GM19099 (cell line): ENCODE data around the gene REM2.

Experiments used
- POLR2A ChIP-seq: IDR thresholded peaks from 3 replicates; pipeline ENCODE4 v1.6.1; 2011; ENCODE audit warnings: low read depth; ENCODE audit not compliant: insufficient read length; ENCODE audit errors: extremely low read depth

The REM2 gene

GRCh38 chr14:22845821-22846625 is 37.0 kb upstream of the REM2 start:
- no peak for TF ChIP-seq POLR2A

DNA sequence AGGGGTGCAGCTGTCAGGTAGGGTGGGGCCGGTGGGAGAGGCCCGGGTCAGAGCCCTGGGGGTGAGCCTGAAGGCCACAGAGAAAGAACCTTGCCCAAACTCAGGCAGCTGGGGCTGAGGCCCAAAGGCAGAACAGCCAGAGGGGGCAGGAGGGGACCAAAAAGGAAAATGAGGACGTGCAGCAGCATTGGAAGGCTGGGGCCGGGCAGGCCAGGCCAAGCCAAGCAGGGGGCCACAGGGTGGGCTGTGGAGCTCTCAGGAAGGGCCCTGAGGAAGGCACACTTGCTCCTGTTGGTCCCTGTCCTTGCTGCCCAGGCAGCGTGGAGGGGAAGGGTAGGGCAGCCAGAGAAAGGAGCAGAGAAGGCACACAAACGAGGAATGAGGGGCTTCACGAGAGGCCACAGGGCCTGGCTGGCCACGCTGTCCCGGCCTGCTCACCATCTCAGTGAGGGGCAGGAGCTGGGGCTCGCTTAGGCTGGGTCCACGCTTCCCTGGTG is 36.2 kb upstream of the REM2 start:
- TF ChIP-seq POLR2A: no peak

- no peak for TF ChIP-seq POLR2A
Measured at GRCh38 chr14:22847661-22848341, 35.2 kb upstream of the REM2 start.

GRCh38 chr14:22848351-22849164 is 34.5 kb upstream of the REM2 start:
- TF ChIP-seq POLR2A: no peak

- no peak for TF ChIP-seq POLR2A
Measured at GRCh38 chr14:22849212-22849819, 33.7 kb upstream of the REM2 start.

DNA sequence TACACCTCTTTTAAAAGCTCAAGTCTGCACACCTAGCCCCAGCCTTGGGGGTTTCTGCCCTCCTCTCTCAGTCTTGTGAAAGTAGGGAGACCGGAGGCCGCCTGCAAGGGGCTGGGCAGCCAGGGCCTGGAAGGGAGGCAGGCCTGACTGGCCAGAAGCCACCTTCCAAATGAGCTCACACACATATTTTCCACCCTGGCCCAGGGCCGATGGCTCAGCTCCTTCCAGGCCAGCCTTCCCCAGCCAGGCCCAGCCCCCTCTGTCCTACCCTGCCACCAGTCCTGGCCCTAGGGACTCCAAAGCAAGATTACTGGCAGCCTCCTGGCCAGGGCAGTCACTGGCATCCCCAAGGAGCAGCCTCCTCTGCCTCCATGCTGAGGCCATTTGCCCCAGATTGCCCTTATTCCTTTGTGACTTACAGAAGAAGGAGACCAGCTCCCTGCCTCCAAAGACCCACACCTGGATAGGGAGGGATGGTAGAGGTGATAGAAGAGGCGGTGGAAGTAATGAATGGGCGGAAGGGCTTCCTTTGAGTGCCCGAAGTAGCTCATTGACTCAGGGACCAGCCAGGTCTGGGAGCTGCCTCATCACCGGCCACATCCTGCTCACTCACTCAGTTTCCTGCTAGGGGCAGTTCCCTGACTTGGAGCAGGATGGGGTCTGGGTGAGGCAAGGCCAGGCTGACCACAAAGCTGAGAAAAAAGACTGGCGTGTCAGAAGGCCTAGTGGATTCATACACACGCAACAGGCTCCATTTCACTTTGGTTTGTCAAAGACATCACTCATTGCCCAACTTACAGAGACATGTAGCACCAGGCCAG is 31.9 kb upstream of the REM2 start:
- TF ChIP-seq POLR2A: no peak

DNA sequence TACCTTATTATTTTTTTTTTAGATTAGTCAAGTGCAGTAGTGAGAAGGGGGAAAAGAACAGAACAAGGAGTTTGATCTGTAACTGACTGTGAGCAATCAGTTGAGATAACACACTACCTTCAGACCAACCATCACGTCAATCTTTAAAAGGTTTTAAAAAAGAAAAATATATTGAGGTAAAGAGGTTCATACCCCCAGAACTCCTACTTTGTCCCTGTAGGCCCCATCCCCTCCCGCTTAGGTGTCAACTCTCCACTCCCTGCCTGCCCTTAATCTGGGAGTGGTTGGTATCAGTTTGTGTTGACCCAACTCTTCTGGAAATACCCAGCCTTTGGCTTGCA is 30.5 kb upstream of the REM2 start:
- no peak for TF ChIP-seq POLR2A

GRCh38 chr14:22852940-22853767 is 29.9 kb upstream of the REM2 start:
- TF ChIP-seq POLR2A: no peak

- no peak for TF ChIP-seq POLR2A
Measured at GRCh38 chr14:22854963-22855724, 27.9 kb upstream of the REM2 start.

DNA sequence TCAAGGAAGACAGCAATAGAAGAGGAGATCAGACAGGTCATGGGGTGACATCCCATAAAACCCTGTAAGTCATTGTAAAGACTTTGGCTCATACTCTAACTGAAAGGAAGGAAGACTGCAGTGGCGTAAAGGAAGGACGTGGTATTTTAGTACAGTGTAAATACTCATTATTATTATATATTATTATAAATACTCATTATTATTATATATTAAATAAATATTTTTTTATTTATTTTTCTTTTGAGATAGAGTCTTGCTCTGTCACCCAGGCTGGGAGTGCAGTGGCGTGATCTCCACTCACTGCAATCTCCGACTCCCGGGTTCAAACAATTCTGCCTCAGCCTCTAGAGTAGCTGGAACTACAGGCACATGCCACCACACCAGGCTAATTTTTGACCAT is 26.6 kb upstream of the REM2 start:
- no peak for TF ChIP-seq POLR2A

GRCh38 chr14:22861651-22862050 is 21.4 kb upstream of the REM2 start:
- TF ChIP-seq POLR2A: no peak

DNA sequence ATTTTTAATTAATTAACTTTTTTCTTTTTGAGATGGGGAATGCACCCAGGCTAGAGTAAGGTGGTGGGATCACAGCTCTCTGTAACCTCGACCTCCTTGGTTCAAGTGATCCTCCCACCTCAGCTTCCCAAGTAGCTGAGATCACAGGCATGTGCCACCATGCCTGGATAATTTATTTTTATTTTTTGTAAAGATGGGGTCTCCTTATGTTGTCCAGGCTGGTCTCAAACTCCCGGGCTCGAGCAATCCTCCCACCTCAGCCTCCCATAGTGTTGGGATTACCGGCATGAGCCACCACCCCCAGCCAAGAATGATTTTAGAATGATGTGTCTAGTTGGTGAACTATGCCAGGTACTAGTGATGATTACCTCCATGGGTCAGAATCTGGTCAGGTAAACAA is 18.0 kb upstream of the REM2 start:
- no peak for TF ChIP-seq POLR2A
